GM12878 (cell line): ENCODE measurements around the gene MUC13.

ENCODE experiments used
- FOS ChIP-seq: IDR thresholded peaks from 3 replicates; pipeline ENCODE4 v1.6.1; 2011; ENCODE audit warnings: borderline replicate concordance; ENCODE audit not compliant: insufficient read length; ENCODE audit errors: extremely low read depth
- NR2C1 ChIP-seq: fragments of 450-650 bp; IDR thresholded peaks from 2 replicates; pipeline ENCODE4 v1.6.1; 2017; ENCODE audit warnings: antibody characterized with exemption, mild to moderate bottlenecking, moderate library complexity

DNA sequence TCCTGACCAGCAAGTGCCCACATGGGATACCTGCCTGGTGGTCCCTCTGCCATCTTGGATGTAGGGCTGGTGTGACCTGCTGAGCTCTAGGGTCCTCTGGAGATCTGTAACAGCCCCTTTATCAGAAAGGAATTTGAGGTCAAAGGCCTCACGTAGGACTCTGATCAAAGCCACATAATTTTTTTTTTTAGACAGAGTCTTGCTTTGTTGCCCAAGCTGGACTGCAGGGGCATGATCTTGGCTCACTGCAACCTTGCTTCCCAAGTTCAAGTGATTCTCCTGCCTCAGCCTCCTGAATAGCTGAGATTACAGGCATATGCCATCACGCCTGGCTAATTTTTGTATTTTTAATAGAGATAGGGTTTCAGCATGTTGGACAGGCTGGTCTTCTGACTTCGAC lies 56.9 kb downstream of the MUC13 start:
- TF ChIP-seq FOS (no peak), NR2C1 (no peak)
